ENCODE measurements around the gene AGMO.

AGMO gene

GRCh38 chr7:15204421-15204820 lies 357.4 kb downstream of the AGMO start:
- DNase-seq = no peak

DNA sequence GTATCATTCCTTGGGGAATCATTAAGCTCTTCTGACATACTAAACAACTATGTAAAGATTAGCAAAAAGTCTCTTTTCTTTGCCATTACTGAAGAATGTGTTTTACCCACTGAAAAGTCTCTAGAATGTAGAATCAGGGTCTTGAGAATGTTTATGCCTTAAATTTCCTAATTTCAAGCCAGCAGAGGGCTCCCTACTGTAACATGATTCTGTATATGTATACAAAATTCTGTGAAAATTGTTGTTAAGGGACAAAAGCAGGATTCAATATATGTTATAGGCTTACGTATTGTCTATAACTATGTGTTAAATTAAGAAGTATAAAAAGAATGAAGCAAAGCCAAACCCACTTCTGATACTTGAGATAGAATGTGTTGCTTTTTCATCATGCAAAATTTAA lies 362.3 kb downstream of the AGMO start:
- no peak for DNase-seq

GRCh38 chr7:15197042-15197977 lies 364.5 kb downstream of the AGMO start:
- no peak for DNase-seq

- DNase-seq = no peak
Measured at GRCh38 chr7:15178065-15178464, 383.8 kb downstream of the AGMO start.

DNA sequence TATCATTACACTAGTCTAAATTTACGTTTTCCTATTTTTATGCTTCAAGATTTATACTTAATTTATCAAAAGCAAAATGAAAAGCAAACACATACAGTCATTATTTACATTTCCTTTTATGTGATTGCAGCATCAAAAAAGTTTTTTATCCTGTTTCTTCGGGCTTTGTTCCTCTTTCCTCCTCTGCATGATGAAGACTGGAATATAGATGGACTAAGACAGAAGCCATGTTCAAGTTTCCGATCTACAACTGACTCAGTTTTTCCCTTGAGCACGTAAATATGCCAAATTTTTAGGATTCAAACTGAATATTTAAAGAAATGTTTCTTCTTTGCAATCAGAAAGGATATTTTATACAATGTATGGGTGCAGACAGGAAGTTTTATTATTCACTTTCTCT lies 385.7 kb downstream of the AGMO start:
- no peak for DNase-seq

GRCh38 chr7:15175152-15175551 lies 386.7 kb downstream of the AGMO start:
- no peak for DNase-seq

DNA sequence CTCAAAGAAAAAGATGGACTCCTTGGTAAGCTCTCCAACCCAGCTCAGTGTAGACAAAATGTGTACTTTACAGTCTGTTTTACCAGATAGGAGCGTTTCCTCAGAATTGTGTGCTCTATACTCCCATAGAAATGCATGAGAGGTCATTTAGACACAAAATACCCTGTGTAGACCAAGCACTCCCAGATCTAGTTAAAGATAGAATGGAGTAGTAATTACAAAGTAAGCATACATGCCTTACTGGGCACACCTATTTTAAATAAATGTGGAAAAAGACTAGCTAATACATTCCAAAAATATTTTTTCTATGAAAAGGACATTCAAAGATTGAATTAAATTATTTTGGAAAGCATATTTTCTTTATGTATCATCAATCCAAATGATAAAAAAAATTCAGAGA lies 387.3 kb downstream of the AGMO start:
- DNase-seq = no peak

- no peak for DNase-seq
Measured at GRCh38 chr7:15168489-15168888, 393.3 kb downstream of the AGMO start.

DNA sequence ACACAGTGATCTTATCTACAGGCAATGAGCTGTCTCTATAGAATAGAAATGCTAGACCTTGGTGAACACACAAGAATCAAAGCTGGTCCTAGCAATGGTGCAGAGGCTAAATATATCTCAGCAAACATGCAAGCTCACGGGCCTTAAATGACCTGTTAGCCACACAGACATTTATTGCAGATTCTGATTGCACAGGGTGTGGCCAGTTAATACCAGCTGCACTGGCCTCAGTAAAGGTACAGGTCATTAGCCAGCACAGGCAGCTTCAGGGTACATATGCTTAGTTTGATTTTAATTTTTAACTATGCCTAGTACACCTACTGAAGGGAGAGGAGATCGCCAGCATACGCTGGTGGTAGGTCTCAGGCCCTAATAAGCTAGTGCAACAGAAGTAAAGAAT lies 393.9 kb downstream of the AGMO start:
- DNase-seq = no peak

DNA sequence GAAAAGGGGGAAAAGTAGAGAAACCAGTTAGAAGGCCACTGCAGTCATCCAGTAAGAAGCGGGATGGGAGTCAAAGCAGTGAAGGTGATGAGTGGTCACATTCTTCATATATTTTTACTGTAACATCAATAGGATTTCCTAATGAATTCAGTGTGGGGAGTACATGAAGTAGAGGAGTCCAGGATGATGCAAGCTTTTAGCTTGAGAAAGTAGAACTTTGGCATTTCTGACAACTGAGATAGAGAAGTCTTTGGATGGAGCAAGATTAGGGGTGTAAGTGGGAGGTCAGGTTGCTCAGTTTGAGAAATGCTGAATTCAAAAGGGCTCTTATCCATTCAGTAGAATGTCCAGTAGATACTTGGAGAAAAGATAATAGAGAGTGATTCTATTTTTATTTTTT lies 395.2 kb downstream of the AGMO start:
- no peak for DNase-seq

GRCh38 chr7:15159261-15159660 lies 402.6 kb downstream of the AGMO start:
- DNase-seq = no peak

GRCh38 chr7:15158141-15158810 lies 403.5 kb downstream of the AGMO start:
- DNase-seq = no peak
